H1 (cell line): ENCODE data around the gene ANO9. TPM values are rescaled to one million over a fixed set of nuclear protein-coding genes. Genes with fewer than 3 reads are reported as not detected.

Source experiments
- RAD21 ChIP-seq, 2 experiments: IDR thresholded peaks in 1 of 2; conservative IDR thresholded peaks in 1 of 2; 2 replicates each; pipeline ENCODE4 v1.6.1; 2011; ENCODE audit warnings: low read depth in 2 of 2, low read length in 2 of 2, improper control_type of control experiment in 1 of 2, inconsistent platforms in 1 of 2, mild to moderate bottlenecking in 1 of 2, moderate library complexity in 1 of 2
- SP1 ChIP-seq: IDR thresholded peaks from 2 replicates; pipeline ENCODE4 v1.6.1; 2011; ENCODE audit warnings: low read depth, low read length
- SP2 ChIP-seq: IDR thresholded peaks from 2 replicates; pipeline ENCODE4 v1.6.1; 2012; ENCODE audit warnings: mild to moderate bottlenecking, low read length, inconsistent platforms
- polyA plus RNA-seq, 7 experiments: library from polyadenylated mRNA; depleted of rRNA in 3 of 7; stranded (reverse) in 5 of 7; unstranded in 2 of 7; fragments of >200 nt in 5 of 7; fragments of 200-250 nt in 2 of 7; gene quantifications; 1 replicate in 5 of 7; 2 replicates in 1 of 7; 4 replicates in 1 of 7; pipeline versions ENCODE4 v1.2.1 to v1.2.3, GENCODE V29; 2011 to 2013; ENCODE audit warnings: missing spikeins in 2 of 7, mixed read lengths in 2 of 7
- total RNA-seq: library from RNA; stranded (reverse); fragmentation: NEBNext Ultra II Directional; extraction: Animal tissue kit (Norgen Biotek cat#: 25700); gene quantifications from 2 replicates; pipeline ENCODE4 v1.2.1, GENCODE V29; 2021
- TF ChIP-seq, protein P1 (sequence below): fragments of 300-600 bp; sonication (generic); IDR thresholded peaks from 2 replicates; pipeline ENCODE4 v1.7.1; 2012; ENCODE audit warnings: low read length, moderate library complexity, mild to moderate bottlenecking, inconsistent platforms; ENCODE audit not compliant: insufficient replicate concordance
- TF ChIP-seq, protein P2 (sequence below), 3 experiments: IDR thresholded peaks; 1 replicate in 2 of 3; 2 replicates in 1 of 3; pipeline versions ENCODE4 v1.5.1 to v1.6.1; 2011; ENCODE audit warnings: low read length in 3 of 3, mild to moderate bottlenecking in 3 of 3, inconsistent platforms in 2 of 3, low read depth in 1 of 3, moderate library complexity in 1 of 3; ENCODE audit not compliant: insufficient read depth in 1 of 3; ENCODE audit errors: control extremely low read depth in 1 of 3
- TF ChIP-seq, protein P3 (sequence below): IDR thresholded peaks from 2 replicates; pipeline ENCODE4 v1.6.1; 2012; ENCODE audit warnings: inconsistent platforms
- TF ChIP-seq, protein P4 (sequence below): IDR thresholded peaks from 2 replicates; pipeline ENCODE4 v1.6.1; 2011; ENCODE audit warnings: low read length, improper control_type of control experiment

Gene ANO9
- total and polyA plus RNA-seq, 2 of the 8 experiments (the other 6 are each of a cell fraction or from before 2014, with no cell fraction given), result 20.0 to 20.7 TPM

DNA sequence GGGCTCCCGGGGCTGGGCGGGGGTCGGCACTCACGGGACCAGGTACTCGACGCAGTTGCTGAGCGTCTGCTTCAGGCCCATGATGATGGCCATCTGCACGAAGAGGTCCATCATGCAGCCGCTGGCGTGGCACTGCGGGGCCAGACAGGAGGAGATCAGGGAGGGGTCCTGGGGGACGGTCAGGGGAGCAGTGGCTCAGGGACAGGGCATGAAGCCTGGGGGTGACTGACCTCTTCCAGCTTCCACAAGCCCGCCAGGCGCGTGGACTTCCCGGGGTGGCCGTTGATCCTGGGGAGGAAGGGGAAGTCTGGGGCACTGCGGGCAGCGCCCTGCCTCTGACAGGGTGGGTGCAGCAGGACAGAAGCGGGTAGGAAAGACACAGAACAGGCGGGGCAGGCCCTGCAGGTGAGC, 20.9 kb downstream of the ANO9 start (continued):
- TF ChIP-seq, protein P1, sequence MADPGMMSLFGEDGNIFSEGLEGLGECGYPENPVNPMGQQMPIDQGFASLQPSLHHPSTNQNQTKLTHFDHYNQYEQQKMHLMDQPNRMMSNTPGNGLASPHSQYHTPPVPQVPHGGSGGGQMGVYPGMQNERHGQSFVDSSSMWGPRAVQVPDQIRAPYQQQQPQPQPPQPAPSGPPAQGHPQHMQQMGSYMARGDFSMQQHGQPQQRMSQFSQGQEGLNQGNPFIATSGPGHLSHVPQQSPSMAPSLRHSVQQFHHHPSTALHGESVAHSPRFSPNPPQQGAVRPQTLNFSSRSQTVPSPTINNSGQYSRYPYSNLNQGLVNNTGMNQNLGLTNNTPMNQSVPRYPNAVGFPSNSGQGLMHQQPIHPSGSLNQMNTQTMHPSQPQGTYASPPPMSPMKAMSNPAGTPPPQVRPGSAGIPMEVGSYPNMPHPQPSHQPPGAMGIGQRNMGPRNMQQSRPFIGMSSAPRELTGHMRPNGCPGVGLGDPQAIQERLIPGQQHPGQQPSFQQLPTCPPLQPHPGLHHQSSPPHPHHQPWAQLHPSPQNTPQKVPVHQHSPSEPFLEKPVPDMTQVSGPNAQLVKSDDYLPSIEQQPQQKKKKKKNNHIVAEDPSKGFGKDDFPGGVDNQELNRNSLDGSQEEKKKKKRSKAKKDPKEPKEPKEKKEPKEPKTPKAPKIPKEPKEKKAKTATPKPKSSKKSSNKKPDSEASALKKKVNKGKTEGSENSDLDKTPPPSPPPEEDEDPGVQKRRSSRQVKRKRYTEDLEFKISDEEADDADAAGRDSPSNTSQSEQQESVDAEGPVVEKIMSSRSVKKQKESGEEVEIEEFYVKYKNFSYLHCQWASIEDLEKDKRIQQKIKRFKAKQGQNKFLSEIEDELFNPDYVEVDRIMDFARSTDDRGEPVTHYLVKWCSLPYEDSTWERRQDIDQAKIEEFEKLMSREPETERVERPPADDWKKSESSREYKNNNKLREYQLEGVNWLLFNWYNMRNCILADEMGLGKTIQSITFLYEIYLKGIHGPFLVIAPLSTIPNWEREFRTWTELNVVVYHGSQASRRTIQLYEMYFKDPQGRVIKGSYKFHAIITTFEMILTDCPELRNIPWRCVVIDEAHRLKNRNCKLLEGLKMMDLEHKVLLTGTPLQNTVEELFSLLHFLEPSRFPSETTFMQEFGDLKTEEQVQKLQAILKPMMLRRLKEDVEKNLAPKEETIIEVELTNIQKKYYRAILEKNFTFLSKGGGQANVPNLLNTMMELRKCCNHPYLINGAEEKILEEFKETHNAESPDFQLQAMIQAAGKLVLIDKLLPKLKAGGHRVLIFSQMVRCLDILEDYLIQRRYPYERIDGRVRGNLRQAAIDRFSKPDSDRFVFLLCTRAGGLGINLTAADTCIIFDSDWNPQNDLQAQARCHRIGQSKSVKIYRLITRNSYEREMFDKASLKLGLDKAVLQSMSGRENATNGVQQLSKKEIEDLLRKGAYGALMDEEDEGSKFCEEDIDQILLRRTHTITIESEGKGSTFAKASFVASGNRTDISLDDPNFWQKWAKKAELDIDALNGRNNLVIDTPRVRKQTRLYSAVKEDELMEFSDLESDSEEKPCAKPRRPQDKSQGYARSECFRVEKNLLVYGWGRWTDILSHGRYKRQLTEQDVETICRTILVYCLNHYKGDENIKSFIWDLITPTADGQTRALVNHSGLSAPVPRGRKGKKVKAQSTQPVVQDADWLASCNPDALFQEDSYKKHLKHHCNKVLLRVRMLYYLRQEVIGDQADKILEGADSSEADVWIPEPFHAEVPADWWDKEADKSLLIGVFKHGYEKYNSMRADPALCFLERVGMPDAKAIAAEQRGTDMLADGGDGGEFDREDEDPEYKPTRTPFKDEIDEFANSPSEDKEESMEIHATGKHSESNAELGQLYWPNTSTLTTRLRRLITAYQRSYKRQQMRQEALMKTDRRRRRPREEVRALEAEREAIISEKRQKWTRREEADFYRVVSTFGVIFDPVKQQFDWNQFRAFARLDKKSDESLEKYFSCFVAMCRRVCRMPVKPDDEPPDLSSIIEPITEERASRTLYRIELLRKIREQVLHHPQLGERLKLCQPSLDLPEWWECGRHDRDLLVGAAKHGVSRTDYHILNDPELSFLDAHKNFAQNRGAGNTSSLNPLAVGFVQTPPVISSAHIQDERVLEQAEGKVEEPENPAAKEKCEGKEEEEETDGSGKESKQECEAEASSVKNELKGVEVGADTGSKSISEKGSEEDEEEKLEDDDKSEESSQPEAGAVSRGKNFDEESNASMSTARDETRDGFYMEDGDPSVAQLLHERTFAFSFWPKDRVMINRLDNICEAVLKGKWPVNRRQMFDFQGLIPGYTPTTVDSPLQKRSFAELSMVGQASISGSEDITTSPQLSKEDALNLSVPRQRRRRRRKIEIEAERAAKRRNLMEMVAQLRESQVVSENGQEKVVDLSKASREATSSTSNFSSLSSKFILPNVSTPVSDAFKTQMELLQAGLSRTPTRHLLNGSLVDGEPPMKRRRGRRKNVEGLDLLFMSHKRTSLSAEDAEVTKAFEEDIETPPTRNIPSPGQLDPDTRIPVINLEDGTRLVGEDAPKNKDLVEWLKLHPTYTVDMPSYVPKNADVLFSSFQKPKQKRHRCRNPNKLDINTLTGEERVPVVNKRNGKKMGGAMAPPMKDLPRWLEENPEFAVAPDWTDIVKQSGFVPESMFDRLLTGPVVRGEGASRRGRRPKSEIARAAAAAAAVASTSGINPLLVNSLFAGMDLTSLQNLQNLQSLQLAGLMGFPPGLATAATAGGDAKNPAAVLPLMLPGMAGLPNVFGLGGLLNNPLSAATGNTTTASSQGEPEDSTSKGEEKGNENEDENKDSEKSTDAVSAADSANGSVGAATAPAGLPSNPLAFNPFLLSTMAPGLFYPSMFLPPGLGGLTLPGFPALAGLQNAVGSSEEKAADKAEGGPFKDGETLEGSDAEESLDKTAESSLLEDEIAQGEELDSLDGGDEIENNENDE, result no peak
- TF ChIP-seq, protein P2, sequence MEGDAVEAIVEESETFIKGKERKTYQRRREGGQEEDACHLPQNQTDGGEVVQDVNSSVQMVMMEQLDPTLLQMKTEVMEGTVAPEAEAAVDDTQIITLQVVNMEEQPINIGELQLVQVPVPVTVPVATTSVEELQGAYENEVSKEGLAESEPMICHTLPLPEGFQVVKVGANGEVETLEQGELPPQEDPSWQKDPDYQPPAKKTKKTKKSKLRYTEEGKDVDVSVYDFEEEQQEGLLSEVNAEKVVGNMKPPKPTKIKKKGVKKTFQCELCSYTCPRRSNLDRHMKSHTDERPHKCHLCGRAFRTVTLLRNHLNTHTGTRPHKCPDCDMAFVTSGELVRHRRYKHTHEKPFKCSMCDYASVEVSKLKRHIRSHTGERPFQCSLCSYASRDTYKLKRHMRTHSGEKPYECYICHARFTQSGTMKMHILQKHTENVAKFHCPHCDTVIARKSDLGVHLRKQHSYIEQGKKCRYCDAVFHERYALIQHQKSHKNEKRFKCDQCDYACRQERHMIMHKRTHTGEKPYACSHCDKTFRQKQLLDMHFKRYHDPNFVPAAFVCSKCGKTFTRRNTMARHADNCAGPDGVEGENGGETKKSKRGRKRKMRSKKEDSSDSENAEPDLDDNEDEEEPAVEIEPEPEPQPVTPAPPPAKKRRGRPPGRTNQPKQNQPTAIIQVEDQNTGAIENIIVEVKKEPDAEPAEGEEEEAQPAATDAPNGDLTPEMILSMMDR (IDR thresholded peaks at IDR 0.05; ENCODE audit: control extremely low read depth in 1 of 3, insufficient read depth in 1 of 3, low read depth in 1 of 3, low read length in 3 of 3), result no peak
- TF ChIP-seq, protein P3, sequence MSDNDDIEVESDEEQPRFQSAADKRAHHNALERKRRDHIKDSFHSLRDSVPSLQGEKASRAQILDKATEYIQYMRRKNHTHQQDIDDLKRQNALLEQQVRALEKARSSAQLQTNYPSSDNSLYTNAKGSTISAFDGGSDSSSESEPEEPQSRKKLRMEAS, result no peak
- no peak for TF ChIP-seq RAD21 (IDR thresholded peaks at IDR 0.05 in 1 of 2, conservative IDR thresholded peaks at IDR 0.05 in 1 of 2; ENCODE audit: low read depth in 2 of 2, low read length in 2 of 2)
- TF ChIP-seq SP1, result no peak
- no peak for TF ChIP-seq SP2
- TF ChIP-seq, protein P4, sequence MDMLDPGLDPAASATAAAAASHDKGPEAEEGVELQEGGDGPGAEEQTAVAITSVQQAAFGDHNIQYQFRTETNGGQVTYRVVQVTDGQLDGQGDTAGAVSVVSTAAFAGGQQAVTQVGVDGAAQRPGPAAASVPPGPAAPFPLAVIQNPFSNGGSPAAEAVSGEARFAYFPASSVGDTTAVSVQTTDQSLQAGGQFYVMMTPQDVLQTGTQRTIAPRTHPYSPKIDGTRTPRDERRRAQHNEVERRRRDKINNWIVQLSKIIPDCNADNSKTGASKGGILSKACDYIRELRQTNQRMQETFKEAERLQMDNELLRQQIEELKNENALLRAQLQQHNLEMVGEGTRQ, result no peak
